GM19372 (cell line): Measurements from ENCODE around the gene KLHL17.

ENCODE experiments used
- ATAC-seq: cut with Tn5 transposase; IDR thresholded peaks from one replicate; pipeline ENCODE4 v1.9.1; 2021; ENCODE audit warnings: mild to moderate bottlenecking, low read depth, moderate library complexity; ENCODE audit not compliant: unreplicated experiment

Gene KLHL17

DNA sequence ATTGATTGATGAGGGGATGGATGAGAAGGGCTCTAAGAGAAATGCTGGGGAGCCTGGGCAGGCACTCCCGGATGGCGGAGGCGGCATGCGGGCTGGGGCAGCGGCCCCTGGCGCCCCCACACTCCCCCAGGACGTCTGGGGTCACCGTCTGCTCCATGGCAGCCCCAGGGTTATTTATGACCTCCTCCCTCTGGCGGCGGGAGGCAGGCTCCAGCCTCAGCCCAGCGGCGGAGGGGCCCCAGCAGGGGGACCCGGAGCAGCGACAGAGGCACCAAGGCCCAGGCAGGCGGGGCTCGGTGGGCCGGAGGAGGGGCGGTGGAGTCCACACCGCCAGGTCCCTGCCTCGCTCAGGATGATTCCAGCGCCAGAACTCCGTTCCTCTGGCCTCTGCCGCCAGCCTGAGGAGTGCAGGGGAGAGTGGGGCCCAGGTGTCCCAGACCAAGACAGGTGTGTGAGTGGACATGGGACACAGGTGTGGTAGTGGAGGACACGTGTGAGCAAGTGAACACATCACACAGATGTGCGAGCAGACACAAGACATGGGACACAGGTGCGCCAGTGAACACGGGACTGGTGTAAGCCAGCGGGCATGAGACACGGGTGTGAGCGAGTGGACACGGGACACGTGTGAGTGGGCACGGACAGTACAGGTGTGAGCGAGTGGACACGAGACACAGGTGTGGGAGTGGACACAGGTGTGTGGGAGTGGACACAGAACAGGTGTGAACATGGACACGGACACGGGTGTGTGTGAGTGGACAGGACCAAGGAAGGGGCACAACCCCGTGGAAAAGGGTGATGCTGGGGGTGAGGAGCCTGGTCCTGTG is 39.2 kb upstream of the KLHL17 start:
- no peak for ATAC-seq

DNA sequence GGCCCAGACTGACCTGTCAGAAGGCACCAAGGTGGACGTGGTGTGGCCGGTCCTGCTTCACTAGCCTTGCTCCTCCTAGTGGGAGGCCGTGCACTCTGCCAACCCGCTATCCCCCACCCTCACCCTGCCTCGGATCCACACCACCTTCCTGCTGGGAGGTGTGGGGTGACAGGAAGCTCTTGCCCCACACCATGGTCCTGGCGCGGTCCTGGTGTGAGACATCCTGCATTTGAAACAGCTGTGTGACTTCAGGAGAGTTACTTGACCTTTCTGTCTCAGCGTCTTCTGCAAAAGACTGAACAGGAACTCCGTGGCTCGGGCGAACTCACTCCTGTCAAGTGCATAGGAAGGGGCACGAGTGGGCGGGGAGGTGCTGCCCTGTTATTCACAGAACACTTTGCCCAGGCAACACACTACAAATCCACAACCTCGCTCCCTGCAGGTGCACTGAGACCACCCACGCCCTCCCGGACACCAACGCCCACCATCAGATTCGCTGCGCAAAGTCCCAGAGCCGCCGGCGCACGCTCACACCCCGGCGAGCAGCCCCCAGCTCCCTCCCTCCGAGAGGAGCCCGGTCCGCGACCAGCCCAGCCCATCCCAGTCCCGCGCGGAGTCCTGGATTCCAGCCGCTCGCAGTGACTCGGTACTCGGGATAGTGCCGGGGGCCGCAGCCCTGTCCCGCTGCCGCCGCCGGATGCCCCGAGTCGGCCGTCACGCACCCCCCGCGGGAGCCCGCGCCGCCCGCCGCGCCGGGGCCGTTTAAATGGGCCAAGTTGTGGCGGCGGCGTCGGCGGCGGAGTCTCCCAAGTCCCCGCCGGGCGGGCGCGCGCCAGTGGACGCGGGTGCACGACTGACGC is 37.0 kb upstream of the KLHL17 start, which contains the start of gene SAMD11:
Gene SAMD11, plus strand, starts transcription at position 793 of the 860 bp plus-strand sequence. CDS start 509 bp downstream, outside the sequence.
- ATAC-seq, result no peak

DNA sequence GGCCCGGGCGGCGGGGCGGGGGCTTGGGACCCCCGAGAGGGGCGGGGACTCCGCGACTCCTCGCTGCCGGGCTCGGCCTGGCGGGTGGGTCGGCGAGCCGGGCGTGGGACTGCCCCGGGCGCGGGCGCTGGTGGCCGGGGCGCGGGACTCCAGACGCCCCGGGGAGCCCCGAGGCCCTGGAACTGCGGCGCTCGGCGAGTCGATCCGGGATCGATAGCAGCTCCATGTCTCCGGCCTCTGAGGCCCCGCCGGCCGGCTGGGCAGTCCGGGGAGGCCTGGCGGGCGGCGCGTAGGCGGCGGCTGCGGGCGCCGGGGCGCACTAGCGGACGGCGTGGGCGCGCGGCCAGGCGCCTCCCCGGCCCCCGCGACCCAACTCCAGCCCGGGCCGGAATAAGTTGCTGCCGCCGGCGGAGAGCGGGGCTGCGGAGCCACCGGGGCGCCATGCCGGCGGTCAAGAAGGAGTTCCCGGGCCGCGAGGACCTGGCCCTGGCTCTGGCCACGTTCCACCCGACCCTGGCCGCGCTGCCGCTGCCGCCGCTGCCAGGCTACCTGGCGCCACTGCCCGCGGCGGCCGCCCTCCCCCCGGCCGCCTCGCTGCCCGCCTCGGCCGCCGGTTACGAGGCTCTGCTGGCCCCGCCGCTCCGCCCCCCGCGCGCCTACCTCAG is 36.3 kb upstream of the KLHL17 start:
- no peak for ATAC-seq

DNA sequence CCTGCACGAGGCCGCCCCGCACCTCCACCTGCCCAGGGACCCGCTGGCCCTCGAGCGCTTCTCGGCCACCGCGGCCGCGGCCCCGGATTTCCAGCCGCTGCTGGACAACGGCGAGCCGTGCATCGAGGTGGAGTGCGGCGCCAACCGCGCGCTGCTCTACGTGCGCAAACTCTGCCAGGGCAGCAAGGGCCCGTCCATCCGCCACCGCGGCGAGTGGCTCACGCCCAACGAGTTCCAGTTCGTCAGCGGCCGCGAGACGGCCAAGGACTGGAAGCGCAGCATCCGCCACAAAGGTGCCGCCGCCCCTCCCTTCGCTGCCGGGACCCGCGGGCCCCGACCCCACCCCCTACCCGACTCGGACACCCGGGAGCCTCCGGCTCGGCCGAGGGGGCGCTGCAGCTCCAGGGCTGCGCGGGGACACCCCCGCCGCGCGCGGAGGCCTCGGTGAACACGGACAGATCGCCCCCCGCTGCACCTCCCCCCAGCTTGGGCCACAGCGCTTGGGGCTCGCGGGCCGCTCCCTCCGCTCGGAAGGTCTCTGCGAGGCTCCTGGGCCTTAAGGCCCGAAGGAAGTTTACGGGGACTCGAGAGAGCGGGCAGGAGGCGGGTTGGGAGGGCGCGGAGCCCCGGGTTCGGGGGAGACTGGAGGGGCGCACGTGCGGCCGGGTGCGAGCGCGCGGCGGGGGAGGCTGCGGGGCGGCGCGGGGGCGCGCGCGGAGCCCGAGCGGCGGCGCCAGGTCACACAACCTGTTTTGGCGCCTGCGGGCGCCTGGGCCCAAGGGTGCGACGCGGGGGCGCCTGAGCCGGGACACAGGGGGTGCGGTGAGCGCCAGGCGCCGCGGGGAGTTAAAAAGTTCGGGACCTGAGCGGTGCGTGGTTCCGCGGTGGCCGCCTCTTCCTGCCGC is 35.5 kb upstream of the KLHL17 start:
- ATAC-seq, result no peak

DNA sequence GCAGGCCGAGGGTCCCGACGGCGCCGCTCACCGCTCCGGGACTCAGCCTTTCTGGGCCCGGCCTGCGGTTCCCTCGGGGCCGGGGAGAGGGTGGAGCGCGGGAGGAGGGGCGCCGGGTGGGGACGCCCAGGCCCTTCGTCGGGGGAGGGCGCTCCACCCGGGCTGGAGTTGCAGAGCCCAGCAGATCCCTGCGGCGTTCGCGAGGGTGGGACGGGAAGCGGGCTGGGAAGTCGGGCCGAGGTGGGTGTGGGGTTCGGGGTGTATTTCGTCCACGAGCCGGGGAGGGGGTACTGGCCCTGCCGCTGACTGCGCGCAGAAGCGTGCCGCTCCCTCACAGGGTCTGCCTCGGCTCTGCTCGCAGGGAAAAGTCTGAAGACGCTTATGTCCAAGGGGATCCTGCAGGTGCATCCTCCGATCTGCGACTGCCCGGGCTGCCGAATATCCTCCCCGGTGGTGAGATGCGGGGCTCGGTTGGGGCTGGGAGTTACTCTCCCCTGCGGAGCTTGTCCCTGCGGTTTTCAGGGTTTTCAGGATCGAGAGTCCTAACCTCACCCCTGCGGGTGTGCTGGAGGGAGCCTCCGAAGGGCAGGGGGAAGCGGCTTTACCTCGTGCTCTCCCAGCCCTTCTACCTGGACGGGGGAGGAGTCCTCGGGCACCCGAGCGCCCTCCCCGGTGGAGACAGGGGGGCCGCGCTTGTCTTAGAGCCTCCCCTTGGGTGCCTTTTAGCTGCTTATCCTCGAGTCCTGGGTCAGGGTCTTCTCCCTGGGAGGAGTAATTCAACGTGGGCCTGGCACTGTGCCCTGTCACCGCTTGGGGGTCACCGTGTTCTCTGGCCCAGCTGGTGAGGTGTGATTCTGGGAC is 34.6 kb upstream of the KLHL17 start:
- no peak for ATAC-seq

DNA sequence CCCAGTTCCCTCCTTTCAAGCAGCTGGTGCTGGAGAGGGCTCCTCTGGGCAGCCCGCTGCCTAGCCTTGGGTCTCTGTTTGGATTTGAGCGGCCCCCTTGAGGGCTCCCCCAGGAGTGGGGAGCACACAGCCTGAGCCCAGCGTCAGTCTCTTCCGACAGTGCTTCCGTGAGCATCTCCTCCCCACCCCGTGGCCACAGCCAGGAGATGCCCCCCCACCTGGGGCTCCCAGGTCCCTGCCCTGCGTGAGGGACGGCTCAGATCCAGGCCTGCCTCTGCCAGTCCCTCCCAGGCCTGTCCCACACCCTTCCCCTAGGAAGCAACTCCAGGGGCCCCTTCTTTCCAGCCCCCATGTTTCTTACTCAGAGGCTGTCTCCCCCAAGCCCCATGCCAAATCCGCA is 33.1 kb upstream of the KLHL17 start:
- no peak for ATAC-seq

DNA sequence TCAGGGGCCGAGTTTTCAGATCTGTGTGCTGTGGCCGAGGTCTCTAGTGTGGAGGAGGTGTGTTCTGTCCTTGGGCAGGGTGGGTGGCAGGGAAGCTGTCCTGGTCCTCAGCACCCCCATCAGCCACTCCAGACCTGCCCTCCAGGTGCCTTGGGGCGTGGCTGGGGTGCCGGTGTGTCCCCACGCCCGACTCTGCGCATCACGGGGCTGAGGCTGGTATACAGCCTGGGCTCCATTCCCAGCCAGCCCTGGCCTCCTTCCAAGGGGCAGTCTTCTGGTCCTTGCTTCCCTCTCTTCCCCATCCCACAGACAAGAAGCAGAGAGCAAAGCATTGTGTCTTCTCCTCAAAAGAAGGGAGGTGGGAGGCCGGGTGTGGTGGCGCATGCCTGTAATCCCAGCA is 32.6 kb upstream of the KLHL17 start:
- no peak for ATAC-seq

DNA sequence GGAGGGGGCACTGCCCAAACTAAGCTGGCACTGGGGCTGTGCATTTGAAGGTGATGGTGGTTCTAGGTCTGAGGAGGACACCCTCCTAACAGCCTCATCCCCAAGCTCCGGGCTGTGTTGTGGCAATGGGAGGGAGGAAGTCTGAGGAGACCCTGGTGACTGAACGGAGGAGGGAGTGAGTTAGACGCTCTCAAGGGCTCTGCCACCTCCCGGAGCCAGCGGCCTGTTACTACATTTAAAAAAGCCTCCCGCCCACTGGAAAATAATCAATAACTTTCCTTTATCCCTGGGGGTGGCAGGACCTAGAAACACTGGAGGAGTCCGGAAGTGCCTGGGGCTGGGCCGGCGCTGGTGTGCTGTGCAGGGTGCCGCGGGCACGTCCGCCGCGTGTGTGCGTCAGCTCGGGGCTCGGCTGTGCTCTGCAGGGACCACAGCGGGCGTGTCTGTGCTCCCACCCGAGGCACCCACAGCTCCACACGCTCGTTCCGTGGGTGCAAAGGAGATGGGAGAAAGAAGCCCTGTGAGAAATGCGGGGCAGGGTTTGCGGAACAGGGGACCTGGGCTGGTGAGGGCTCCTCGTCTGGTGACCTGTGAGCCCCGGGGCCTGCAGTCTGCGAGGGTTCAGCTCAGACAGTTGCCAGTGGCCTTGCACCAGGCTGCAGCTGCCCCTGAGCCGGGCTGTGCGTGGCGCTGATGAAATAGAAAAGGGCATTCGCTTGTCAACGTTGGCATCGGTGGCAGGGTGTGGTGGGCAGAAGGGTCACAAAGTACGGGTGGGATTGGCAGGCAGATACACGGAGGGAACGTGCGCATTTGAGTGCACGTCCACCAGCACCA is 31.3 kb upstream of the KLHL17 start:
- ATAC-seq, result no peak

DNA sequence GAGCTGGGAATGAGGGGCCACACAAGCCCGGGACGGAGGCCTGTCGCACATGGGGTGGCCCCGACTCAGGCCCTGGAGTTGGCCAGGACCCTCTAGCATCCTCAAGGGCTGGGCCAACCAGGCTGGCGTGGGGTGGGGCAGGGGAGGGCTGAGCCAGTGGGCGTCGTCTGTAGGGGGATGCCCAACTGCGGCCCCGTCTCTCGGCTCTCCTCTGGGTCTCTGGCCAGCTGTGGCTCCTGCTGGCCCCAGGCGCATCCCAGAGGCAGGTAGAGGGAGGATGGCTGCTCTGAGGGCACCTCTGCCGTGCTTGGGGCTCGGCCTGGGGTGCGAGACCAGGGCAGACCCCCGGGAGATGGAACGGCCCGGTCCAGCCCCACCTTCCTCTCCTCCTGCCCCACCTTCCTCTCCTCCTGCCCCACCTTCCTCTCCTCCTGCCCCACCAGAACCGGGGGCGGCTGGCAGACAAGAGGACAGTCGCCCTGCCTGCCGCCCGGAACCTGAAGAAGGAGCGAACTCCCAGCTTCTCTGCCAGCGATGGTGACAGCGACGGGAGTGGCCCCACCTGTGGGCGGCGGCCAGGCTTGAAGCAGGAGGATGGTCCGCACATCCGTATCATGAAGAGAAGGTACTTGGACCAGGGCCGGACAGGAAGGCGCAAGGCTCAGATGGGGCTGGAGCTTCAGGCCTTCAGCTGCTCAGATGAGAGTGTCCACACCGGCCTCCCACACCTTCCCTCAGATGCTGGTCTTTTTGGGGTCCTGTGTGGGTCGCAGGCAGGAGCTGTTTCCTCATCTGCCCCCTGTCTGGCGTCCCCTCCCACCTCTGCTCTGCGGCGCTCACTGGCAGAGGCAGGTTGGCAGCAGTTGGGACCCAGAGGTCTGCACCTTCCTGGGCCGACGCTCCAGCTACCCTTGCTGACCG is 30.4 kb upstream of the KLHL17 start:
- no peak for ATAC-seq

DNA sequence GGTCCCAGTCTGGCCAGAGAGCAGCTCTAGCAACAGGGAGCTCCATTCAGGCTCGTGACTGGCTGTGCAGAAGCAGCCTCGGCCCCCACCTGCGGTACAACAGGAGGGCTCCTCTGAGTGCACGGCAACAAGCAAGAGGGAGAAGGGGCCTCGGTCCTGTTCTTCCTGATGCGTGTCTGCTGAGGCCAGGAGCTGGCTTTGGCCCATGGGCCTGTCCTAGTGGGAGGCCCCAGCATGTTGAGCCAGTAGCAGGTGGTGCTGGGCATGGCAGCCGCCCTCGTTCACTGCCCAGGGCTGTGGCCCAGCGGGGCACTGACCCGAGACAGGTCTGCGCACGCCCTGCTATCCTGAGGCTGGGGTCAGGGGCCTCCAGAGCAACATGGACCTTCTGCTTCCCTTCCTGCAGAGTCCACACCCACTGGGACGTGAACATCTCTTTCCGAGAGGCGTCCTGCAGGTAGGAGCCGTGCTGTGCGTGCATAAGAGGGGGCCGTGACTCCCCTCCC is 29.7 kb upstream of the KLHL17 start:
- ATAC-seq, result no peak

DNA sequence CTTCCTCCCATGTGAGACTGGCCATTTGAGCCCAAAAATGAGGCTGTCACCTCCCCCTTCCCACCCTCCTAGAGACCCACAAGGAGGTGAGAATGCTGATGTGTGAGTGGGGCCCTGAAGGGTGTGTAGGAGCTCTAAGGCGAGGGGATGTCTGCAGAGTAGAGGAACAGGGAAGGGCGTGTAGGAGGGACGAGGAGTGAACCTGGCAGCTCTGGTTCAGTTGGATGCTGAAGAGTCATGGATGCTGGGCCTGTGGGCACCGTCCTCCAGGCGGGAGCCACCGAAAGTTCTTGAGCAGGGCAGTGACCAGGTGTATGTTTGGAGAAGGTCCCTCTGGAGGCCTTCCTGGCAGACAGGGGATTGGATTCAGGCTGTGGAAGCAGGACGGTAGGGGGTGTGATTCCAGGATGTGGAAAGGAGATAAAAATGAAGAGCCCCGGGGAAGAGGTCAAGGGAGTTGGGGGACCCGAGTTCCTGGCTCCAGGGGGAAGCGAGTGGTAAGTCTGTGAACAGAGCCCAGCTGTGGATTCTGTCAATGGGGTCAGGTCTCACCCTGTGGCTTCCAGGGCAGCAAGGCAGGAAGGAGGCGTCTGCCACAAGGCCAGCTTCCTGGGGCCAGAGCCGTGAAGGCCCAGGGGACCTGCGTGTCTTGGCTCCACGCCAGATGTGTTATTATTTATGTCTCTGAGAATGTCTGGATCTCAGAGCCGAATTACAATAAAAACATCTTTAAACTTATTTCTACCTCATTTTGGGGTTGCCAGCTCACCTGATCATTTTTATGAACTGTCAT is 28.8 kb upstream of the KLHL17 start:
- ATAC-seq, result no peak

DNA sequence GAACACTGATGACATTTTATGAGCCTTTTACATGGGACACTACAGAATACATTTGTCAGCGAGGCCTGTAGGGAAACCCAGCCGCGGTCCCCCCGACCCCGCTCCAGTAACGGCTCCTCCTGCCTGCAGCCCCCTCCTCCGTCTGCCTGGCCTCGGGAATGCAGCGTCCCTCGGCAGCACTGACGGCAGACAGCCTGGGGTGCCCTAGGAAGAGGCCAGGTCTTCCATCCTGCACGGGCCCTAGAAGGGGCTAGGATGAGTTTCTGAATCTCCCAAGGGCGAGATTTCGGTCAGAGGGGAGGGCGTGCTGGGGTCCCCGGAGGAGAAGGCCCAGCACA is 28.2 kb upstream of the KLHL17 start:
- ATAC-seq, result no peak

DNA sequence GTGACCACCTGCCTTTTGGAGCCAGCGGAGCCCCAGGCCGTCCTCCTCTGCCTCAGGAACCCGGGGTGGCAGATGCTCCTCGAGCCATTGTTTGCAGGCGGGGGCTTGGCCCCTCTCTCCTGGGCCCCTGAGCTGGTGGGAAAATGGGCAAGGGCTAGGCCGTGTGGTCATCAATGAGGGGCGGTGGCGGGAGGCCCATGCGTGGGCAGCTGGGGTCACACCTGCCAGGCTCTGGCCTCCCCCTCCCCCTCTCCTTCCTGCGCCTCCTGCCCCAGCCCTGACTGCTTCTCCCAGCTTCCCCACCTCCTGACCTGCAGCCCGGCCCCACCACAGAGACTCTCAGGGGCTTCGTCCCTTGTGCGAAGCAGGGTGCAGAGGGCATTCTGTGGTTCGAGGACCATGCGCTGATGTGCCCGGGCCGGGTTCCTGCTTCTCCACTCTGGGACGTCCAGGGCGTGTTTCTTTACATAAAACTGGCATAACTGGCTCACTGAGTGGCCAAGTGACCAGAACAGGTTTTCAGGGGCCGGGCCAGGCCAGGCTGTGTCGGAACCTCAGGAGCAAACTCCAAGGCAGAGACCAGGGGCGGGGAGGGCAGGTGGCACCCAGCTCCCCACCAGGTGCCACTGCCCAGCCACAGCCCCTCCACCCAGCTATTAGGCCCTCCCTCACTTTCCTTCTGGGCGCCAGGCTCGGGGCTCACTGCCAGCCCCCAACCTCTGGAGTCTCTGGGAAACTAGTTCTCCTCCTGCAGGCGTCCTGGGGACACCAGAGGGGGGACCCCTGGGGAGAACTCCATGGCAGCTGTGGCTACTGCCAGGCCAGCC is 27.4 kb upstream of the KLHL17 start:
- no peak for ATAC-seq

DNA sequence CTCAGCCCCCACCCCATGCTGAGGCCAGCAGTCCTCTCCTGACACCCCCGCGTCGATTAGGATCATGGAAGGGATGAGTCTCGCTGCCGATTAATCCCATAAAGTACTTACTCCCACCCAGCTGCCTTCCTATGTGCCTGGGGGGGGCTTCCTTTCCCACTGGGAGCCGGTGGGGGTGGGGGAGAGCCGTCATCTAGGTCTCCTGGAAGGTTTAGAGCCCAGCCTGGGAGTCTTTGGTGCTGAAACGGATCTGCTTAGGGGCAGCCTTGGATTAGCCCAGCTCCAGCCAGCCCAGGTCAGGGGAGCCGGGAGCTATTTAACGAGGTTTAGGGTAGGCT is 26.8 kb upstream of the KLHL17 start:
- ATAC-seq, result no peak

DNA sequence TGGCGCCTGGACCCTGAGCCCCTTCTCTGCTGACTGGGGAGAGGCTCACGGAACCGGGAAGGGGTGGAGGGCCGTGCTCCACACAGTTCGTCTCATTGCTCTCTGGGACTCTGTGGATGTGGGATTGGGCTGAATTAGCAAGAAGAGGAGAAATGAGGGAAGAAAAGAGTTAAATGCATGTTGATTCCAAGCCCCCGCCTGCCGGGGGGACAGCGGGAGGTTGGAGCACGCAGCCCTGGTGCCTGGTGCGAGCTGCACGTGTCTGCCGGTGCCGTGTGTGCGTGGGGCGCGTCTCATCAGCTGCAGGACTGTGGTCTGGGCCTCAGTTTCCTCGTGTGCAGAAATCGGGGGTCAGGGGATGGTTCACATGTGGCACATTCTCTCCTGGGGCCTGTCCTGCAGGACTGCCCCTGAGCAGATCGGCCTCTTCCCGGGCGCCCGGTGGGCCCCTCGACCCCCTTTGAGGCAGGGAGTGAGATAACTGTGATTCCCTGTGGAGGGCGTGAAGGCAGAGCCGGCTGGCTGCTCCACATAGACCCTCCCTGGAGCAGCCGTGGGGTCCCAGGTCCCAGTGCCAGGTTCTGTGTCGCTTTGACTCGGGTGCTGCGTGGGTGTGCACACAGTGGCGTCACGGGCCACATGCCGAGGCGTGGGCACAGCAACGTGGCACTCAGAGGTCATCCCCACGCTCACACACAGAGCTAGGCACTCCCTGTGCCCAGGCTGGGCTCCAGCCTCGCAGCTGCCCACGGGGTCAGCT is 25.2 kb upstream of the KLHL17 start:
- no peak for ATAC-seq
